Activated naive CD4-positive, alpha-beta T cell treated with anti-CD3 and anti-CD28 coated beads, Interleukin-2, amount 10 ng/mL, durations not matched to agents 7 days and 5 days (primary cell): Measurements from ENCODE around the gene CDCP1.

Source experiments
- CTCF ChIA-PET: fragments of 350-600 bp; sonication (Branson Sonifier 250); formaldehyde crosslinking; loops from one replicate; lab custom pipeline; 2021; ENCODE audit warnings: antibody characterized with exemption; lab: Charles Lee
- DNase-seq: peaks from one replicate; pipeline ENCODE4 v3.0.0-alpha.2; 2020
- H3K27ac Mint-ChIP-seq: one replicate; pipeline ENCODE4 v1.8.0; 2021; ENCODE audit warnings: mild to moderate bottlenecking, moderate library complexity, mixed read lengths
- H3K27me3 Mint-ChIP-seq: one replicate; pipeline ENCODE4 v1.8.0; 2021; ENCODE audit warnings: mild to moderate bottlenecking, mixed read lengths
- H3K36me3 Mint-ChIP-seq: one replicate; pipeline ENCODE4 v1.8.0; 2021; ENCODE audit warnings: mixed read lengths
- H3K4me1 Mint-ChIP-seq: one replicate; pipeline ENCODE4 v1.8.0; 2021; ENCODE audit warnings: mixed read lengths
- H3K4me3 Mint-ChIP-seq: one replicate; pipeline ENCODE4 v1.8.0; 2021; ENCODE audit warnings: mild to moderate bottlenecking, moderate library complexity, mixed read lengths
- H3K9me3 Mint-ChIP-seq: one replicate; pipeline ENCODE4 v1.8.0; 2021; ENCODE audit warnings: mixed read lengths

CDCP1 gene, protein sequence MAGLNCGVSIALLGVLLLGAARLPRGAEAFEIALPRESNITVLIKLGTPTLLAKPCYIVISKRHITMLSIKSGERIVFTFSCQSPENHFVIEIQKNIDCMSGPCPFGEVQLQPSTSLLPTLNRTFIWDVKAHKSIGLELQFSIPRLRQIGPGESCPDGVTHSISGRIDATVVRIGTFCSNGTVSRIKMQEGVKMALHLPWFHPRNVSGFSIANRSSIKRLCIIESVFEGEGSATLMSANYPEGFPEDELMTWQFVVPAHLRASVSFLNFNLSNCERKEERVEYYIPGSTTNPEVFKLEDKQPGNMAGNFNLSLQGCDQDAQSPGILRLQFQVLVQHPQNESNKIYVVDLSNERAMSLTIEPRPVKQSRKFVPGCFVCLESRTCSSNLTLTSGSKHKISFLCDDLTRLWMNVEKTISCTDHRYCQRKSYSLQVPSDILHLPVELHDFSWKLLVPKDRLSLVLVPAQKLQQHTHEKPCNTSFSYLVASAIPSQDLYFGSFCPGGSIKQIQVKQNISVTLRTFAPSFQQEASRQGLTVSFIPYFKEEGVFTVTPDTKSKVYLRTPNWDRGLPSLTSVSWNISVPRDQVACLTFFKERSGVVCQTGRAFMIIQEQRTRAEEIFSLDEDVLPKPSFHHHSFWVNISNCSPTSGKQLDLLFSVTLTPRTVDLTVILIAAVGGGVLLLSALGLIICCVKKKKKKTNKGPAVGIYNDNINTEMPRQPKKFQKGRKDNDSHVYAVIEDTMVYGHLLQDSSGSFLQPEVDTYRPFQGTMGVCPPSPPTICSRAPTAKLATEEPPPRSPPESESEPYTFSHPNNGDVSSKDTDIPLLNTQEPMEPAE

DNA sequence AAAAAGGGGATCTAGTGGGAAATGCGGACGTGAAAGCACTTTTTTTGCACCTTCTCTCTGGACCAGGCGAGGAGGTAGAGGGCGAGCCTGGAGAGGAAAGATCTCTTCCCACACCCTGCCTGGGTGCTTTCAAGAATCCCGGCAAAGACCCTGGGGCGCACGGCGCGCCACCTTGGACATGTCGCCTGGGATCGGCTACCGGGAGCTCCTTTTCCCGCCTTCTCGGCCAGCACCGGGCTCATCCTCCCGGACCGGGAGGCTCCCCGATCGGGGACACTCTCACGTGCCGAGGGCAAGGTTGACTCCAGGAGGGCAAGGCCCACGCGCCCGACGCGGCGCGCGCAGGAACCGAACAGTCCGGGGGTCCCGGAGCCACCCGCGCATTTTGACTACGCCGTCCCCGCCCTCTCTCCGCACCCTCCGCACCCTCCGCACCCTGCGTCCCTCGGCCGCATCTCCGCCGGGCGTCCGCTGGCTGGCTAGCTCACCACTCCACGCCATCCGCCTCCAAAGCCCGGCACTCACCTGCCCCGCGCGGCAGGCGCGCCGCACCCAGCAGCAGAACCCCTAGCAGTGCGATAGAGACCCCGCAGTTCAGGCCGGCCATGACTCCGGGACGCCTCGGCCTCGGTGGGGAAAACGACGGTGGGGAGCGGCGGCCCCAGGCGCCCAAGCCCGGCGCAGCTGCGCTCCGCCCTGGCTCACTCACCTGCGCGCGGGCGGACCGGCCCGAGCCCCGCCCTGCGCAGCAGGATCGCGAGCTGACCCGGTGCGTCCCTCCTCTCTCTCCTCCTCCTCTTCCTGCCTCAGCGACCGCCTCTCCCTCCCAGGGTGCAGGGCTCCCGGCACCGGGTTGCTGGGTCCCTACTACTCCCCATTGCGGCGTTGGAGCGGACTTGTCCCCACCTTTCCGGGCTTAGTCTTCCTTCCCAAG, at the start of gene CDCP1:
CDCP1 (minus strand) TSS at position 698 of the 934 bp plus-strand sequence; CDS start at position 607, 91 bp downstream.
- peaks cover 96% of the 10 kb centered on the region for H3K27me3 Mint-ChIP-seq
- H3K9me3 Mint-ChIP-seq, result peaks cover 9% of the 10 kb centered on the region
- H3K36me3 Mint-ChIP-seq, result peaks cover 18% of the 10 kb centered on the region
- H3K27ac Mint-ChIP-seq, result no peak within 1 kb of the TSS
- peak; percentile 39 for DNase-seq
- peak within 1 kb of the TSS; percentile 86 for H3K4me3 Mint-ChIP-seq
- CTCF ChIA-PET, result interaction anchor here (0.8 kb wide), 1 partner anchor 65 kb away, joined by 3 read pairs; no protein-coding TSS in a partner anchor
- H3K4me1 Mint-ChIP-seq, result peaks cover 27% of the 10 kb centered on the region

DNA sequence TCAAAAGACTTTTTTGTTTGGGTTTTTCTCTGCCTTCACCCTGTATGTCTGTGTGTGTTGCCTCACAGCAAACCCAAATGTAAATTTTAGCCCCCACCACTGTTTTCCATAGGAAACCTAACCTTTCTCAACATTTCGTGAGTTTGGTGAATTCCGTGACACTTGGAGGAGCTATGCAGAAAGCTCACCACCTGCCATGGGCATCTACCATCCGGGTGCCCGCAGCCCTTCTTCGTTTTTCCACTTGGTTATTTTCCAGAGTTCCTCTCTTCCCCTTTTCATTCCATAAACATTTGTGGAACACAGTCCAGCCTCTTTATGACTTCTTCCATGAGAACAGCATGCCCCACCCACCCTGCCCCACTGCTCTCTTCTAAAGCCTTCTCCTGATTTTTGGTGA, 48.6 kb upstream of the CDCP1 start:
- Mint-ChIP-seq H3K36me3 (no peaks in the 10 kb centered on the region), H3K9me3 (no peaks in the 10 kb centered on the region), H3K27me3 (peaks cover 78% of the 10 kb centered on the region), H3K4me1 (no peaks in the 10 kb centered on the region), H3K4me3 (no peak overlapping the region), H3K27ac (no peak overlapping the region)
- no peak for DNase-seq
- CTCF ChIA-PET, result no interaction called here

DNA sequence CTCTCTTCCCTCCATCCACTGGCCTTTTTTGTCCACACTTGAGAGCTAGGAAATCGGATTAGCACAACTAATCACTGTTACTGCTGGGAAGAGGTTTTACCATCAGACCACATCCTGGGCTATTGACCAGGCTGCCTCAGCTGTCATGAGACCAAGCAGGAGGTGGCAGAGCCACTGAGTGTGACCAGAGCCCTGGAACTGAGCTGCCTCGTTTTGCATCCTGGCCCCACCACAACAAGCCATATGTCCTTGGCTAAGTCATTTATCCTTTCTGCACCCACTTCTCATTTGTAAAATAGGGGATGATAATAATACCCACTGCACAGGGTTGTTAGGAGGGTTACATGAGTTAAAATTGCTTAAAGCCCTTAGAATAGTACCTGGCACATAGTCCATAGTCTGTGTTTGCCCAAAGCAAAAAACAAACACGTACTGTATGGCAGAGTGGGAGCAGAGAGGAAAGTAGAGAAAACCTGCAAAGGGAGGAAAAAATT, 45.8 kb upstream of the CDCP1 start:
- DNase-seq, result no peak
- Mint-ChIP-seq H3K4me1 (peaks cover 13% of the 10 kb centered on the region), H3K4me3 (no peak overlapping the region), H3K36me3 (no peaks in the 10 kb centered on the region), H3K27ac (no peak overlapping the region), H3K27me3 (peaks cover 61% of the 10 kb centered on the region), H3K9me3 (no peaks in the 10 kb centered on the region)
- CTCF ChIA-PET, result interaction anchor here (1.0 to 1.7 kb wide), 2 partner anchors 18 to 151 kb away, joined by 4 to 6 read pairs; no protein-coding TSS in a partner anchor

DNA sequence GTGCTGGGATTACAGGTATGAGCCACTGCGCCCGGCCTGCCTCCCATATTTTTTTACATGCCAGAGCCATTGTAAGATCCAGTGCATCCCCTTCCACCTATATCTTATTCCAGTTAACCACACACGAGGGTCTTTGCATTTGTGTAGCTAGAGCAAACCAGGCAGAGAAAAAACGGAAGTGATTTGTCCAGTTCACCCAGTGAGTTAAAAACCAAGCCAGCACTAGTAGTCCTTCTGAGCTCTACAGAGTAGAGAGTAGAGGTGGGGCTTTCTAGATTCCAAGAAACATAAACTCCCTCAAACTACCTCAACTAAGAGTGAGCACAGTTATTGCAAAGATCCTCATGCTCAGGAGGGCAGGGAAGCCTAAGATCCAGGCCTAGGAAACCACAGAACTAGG, 45.2 kb upstream of the CDCP1 start:
- CTCF ChIA-PET, result interaction anchor here (1.0 to 1.7 kb wide), 2 partner anchors 19 to 151 kb away, joined by 4 to 6 read pairs; no protein-coding TSS in a partner anchor
- Mint-ChIP-seq H3K9me3 (no peaks in the 10 kb centered on the region), H3K27ac (no peak overlapping the region), H3K36me3 (no peaks in the 10 kb centered on the region), H3K4me3 (no peak overlapping the region), H3K27me3 (peaks cover 56% of the 10 kb centered on the region), H3K4me1 (peaks cover 16% of the 10 kb centered on the region)
- DNase-seq, result no peak

DNA sequence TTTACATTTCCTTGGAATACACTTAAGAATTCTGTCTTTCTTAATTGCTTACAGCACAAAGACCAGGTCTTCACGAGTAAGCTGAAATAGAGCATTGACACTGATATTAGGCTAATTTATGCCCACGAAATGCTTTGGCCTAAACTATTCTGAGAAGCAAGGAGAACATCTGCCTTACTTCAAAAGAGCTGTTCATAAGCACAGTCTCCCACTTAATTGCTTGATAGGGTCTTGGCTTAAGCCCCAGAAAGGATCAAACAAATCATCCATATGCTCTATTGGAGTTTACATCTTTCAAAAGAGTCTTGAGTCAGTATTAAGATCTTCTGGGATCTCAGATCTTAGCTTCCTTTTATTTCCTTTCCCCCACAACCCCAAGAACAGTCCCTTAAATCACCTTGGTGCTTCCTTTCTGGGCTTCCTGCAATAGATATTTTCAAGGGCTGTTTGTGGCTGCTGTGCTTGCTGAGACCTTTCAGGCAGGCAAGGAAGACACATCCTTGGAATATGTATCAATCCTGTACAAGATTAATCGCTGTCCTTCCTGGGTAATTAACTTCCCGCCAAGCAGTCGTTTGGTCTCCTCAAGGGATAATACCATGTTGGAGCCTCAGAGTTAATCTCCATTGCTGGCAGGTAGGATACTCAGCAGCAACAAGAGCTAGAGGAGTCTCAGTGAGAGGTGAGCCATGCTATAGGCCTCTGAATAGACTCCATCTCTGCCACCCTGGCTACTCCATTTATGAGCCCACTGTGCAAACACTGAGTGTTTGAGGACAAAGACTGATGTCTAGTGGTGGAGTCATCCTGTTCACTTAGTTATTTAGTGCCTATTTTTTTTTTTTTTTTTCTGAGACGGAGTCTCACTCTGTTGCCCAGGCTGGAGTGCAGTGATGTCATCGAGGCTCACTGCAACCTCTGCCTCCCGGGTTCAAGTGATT, 42.8 kb upstream of the CDCP1 start:
- DNase-seq, result no peak
- Mint-ChIP-seq H3K36me3 (no peaks in the 10 kb centered on the region), H3K27me3 (peaks cover 51% of the 10 kb centered on the region), H3K4me1 (peaks cover 16% of the 10 kb centered on the region), H3K9me3 (no peaks in the 10 kb centered on the region), H3K27ac (no peak overlapping the region), H3K4me3 (no peak overlapping the region)
- CTCF ChIA-PET, result interaction anchor here (0.6 kb wide), 1 partner anchor 147 kb away, joined by 3 read pairs; no protein-coding TSS in a partner anchor

DNA sequence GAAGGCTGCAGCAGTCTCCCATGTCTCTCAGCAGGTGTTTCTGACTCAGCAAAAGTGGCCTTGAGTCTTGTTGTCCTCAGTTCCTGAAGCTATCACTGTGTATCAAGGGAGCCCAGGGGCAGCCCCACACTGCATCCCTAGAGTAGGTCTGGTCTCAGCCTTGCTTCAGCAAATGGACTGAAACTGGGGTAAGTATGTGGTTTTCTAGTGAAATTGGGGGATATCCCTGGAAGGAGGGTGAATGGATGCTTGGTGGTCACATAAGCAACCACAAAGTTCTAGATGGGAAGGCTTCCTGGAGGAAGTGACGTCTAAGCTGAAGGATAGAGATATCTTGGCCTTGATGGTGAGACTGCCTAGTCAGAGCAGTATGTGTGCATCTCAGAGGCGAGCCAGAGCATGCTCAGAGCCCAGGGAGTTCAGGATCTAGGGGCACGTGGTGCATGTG, 41.5 kb upstream of the CDCP1 start:
- Mint-ChIP-seq H3K9me3 (no peaks in the 10 kb centered on the region), H3K27me3 (peaks cover 58% of the 10 kb centered on the region), H3K4me3 (no peak overlapping the region), H3K36me3 (no peaks in the 10 kb centered on the region), H3K4me1 (peaks cover 22% of the 10 kb centered on the region), H3K27ac (no peak overlapping the region)
- CTCF ChIA-PET, result no interaction called here
- DNase-seq, result no peak

DNA sequence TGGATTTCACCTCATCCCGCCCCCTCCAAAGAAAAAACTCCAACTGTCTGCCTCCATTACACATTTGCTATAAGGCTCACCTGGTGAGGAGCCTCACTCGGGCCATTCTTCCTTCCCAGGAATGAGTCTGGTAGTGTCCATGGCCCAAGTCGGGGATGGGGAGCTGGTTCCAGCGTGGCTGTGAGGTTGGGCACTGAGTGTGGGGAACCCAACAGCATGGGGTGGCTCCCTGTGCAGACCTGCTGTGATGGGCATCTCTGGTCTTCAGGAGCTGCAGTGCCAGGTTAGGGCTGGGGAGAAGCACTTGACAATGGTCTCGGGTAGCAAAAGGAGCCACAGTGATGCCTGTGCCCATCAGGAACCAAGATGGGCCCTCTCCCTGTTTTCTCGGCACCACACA, 40.7 kb upstream of the CDCP1 start:
- CTCF ChIA-PET, result no interaction called here

DNA sequence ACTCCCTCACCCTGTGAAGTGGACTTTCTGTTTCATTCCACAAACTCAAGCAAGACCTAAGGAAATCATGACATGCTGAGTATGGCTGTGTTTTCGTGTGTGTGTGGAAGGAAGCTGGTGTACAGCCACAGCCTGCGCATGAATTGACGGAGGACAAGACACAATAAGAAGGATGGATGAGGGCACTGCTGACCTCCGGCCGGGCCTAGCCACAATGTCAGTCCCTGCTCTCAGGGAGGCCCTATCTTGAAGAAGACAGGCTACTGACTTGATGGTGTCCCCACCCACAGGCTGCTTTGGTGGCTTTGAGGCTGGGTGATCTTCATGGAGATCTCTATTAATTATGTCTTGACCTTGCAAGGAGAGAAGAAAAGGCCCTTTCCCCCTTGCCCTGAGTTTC, 39.3 kb upstream of the CDCP1 start:
- Mint-ChIP-seq H3K27me3 (peaks cover 65% of the 10 kb centered on the region), H3K9me3 (no peaks in the 10 kb centered on the region), H3K4me3 (no peak overlapping the region), H3K27ac (no peak overlapping the region), H3K4me1 (peaks cover 23% of the 10 kb centered on the region), H3K36me3 (no peaks in the 10 kb centered on the region)
- peak; percentile 8 for DNase-seq
- CTCF ChIA-PET, result interaction anchor here (2.6 kb wide), 1 partner anchor 25 kb away, joined by 9 read pairs; no protein-coding TSS in a partner anchor

More for the DNA sequence above, 40.7 kb upstream of the CDCP1 start:
- Mint-ChIP-seq H3K27ac (no peak overlapping the region), H3K27me3 (peaks cover 56% of the 10 kb centered on the region), H3K36me3 (no peaks in the 10 kb centered on the region), H3K9me3 (no peaks in the 10 kb centered on the region), H3K4me3 (no peak overlapping the region), H3K4me1 (peaks cover 23% of the 10 kb centered on the region)
- DNase-seq, result no peak

DNA sequence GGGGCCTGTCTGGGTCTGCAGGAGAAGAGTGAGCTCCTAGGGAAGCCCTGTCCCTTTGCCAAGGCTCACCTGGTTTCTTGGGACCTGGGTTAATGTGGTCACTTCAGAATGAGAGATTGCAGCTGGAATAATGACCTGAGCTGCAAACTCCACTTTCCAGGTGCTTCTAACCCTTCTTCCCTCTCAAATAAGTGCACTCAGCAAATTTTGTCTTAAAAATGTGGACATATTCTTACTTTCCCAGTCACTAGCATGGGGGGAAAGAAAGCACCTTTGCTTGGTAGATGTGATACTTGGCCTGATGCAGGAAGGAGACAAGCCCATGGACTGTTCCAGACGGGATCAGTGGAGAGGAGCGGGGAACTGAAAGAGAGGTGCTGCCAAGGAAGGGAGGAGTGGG, 38.9 kb upstream of the CDCP1 start:
- H3K4me1 Mint-ChIP-seq, result peaks cover 23% of the 10 kb centered on the region
- no peak overlapping the region for H3K4me3 Mint-ChIP-seq
- DNase-seq, result no peak
- CTCF ChIA-PET, result interaction anchor here (2.6 kb wide), 1 partner anchor 25 kb away, joined by 9 read pairs; no protein-coding TSS in a partner anchor
- H3K27ac Mint-ChIP-seq, result no peak overlapping the region
- H3K9me3 Mint-ChIP-seq, result no peaks in the 10 kb centered on the region
- H3K36me3 Mint-ChIP-seq, result no peaks in the 10 kb centered on the region
- peaks cover 65% of the 10 kb centered on the region for H3K27me3 Mint-ChIP-seq

DNA sequence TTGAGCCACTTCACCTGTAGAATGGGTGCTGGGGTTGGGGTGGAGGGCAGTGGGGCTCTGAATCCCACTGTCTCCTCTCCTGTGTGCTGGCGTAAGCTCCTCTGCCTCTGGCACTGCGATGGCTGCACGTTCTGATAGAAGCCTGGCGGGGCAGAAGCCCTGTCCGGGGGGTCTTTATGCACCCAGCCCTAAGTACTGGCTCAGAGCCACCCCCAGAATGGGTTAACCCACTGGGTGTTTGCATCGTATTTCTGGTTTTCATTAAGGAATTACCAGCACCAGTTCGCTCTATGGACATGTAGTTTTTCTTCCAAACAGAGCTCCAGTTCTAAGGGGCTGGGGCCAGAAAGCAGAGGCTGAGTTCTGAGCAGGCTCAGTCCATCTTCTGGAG, 37.7 kb upstream of the CDCP1 start:
- Mint-ChIP-seq H3K27me3 (peaks cover 73% of the 10 kb centered on the region), H3K9me3 (no peaks in the 10 kb centered on the region), H3K4me3 (no peak overlapping the region), H3K36me3 (no peaks in the 10 kb centered on the region), H3K4me1 (peaks cover 20% of the 10 kb centered on the region), H3K27ac (no peak overlapping the region)
- DNase-seq, result no peak
- CTCF ChIA-PET, result interaction anchor here (2.6 kb wide), 1 partner anchor 27 kb away, joined by 9 read pairs; no protein-coding TSS in a partner anchor

DNA sequence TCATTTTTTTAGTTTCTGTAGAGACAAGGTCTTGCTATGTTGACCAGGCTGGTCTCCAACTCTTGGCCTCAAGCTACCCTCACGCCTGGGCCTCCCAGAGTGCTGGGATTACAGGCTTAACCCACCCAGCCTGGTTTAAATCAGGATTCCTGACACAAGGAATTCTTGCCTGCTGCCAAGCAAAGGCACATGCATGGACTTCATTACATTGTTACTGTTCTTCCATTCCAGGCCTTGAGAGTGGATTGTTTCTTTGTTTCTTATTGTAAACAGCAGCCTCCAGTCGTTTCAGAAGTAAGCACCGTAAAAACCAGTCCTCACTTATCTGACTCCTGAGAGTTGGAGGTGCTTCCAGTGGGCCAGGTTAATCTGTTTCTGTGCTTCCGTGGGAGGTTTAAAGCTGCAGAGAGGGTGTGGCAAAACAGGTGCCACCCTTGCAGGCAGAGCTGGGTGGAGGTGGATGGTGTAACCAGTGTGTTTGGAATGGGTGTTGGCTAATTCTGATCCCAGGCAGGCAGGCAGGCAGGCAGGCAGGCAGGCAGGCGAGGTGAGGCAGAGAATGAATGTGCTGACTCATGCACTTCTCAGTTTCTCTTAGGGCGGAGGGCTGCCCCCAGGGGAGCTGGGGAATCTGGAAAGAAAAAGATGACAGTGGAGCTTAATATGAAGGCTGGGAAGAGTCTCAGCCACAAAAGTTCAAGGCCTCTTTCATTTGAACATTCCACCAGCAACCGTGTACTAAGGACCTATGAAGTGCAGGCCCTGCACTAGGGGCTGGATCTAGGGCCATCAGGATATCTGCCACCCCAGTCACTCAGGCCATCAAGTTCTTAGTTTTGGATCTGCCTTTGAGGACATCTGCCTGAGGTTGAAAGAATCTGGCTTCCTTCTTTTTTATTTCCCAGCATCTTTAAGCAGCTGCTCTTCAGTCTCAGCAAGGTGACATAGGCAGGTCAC, 37.0 kb upstream of the CDCP1 start:
- Mint-ChIP-seq H3K9me3 (no peaks in the 10 kb centered on the region), H3K27me3 (peaks cover 80% of the 10 kb centered on the region), H3K4me3 (no peak overlapping the region), H3K36me3 (no peaks in the 10 kb centered on the region), H3K27ac (no peak overlapping the region), H3K4me1 (peaks cover 15% of the 10 kb centered on the region)
- no peak for DNase-seq
- CTCF ChIA-PET, result no interaction called here
